ENCODE measurements around the gene SMARCB1.
A peak's percentile ranks its signal among the peaks of the same experiment; 100 is the strongest.

Gene SMARCB1

DNA sequence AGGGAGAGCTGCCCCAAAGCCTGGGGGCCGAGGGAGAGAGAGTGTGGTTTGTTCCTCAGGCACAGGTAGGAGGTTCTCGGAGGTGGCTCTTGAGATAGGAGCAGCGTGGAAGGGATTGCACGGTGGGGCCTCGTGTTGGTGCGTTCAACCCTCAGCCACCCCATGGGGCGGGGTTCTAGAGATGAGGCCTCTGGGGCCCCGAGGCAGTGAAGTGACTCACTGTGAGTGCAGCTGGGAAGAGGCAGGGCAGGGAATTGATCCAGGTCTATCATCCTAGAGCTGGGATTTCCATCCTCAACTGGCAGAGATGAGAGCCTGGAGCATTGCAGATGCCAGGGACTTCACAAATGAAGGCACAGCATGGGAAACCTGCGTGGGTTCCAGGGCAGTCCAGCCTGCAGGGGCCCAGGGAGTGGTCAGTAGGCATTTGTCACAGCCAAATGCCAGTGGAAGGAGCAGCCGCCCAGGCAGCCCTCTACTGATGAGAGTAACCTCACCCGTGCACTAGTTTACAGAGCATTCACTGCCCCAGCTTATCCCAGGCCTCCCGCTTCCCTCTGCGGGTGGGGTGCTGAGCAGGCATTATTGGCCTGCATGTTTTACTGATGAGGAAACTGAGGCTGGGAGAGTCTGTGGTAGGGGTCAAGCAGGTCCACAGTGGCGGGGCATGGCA, 5.1 kb upstream of the SMARCB1 start:
- TF ChIP-seq, protein P1, sequence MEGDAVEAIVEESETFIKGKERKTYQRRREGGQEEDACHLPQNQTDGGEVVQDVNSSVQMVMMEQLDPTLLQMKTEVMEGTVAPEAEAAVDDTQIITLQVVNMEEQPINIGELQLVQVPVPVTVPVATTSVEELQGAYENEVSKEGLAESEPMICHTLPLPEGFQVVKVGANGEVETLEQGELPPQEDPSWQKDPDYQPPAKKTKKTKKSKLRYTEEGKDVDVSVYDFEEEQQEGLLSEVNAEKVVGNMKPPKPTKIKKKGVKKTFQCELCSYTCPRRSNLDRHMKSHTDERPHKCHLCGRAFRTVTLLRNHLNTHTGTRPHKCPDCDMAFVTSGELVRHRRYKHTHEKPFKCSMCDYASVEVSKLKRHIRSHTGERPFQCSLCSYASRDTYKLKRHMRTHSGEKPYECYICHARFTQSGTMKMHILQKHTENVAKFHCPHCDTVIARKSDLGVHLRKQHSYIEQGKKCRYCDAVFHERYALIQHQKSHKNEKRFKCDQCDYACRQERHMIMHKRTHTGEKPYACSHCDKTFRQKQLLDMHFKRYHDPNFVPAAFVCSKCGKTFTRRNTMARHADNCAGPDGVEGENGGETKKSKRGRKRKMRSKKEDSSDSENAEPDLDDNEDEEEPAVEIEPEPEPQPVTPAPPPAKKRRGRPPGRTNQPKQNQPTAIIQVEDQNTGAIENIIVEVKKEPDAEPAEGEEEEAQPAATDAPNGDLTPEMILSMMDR (IDR thresholded peaks at IDR 0.05; ENCODE audit: low read depth, low read length) = no peak
- no peak overlapping the region for H3K4me3 ChIP-seq (ENCODE audit: low read depth, low read length)

DNA sequence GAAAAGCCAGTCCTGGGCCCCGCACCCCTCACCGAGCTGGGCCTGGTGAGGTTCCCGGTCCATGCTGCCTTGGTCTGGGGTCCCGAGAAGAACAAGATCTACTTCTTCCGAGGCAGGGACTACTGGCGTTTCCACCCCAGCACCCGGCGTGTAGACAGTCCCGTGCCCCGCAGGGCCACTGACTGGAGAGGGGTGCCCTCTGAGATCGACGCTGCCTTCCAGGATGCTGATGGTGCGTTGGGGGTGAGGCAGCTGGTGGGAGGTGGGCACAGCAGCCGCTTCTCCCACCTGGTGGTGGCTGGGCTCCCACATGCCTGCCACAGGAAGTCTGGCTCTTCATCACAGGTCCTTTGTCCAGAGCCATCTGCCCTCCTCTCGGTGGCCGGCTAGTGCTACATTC, 4.5 kb upstream of the SMARCB1 start:
- TF ChIP-seq, protein P1 (IDR thresholded peaks at IDR 0.05; ENCODE audit: low read depth, low read length) = no peak

DNA sequence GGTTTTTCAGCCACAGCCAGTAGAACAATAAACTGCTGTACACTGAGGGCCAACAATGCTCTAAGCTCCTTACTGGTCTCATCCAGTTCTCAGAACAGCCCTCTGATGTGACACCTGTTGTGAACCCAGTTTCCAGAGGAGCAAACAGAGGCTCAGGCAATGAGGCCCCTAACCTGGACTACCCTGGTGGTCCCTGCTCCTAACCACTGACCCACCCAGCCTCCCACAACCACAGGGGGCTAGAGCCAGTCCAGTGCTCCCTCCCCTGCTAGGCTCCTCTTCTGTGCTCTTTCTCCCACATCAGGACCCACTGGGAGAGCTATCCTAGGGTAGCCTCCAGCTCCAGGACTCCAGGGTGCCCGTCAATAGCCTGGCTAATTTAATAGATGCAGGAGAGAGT, 4.1 kb upstream of the SMARCB1 start:
- TF ChIP-seq, protein P1 (IDR thresholded peaks at IDR 0.05; ENCODE audit: low read depth, low read length) = no peak

More for the DNA sequence above, 4.5 kb upstream of the SMARCB1 start:
- no peak overlapping the region for H3K4me3 ChIP-seq (ENCODE audit: low read depth, low read length)

DNA sequence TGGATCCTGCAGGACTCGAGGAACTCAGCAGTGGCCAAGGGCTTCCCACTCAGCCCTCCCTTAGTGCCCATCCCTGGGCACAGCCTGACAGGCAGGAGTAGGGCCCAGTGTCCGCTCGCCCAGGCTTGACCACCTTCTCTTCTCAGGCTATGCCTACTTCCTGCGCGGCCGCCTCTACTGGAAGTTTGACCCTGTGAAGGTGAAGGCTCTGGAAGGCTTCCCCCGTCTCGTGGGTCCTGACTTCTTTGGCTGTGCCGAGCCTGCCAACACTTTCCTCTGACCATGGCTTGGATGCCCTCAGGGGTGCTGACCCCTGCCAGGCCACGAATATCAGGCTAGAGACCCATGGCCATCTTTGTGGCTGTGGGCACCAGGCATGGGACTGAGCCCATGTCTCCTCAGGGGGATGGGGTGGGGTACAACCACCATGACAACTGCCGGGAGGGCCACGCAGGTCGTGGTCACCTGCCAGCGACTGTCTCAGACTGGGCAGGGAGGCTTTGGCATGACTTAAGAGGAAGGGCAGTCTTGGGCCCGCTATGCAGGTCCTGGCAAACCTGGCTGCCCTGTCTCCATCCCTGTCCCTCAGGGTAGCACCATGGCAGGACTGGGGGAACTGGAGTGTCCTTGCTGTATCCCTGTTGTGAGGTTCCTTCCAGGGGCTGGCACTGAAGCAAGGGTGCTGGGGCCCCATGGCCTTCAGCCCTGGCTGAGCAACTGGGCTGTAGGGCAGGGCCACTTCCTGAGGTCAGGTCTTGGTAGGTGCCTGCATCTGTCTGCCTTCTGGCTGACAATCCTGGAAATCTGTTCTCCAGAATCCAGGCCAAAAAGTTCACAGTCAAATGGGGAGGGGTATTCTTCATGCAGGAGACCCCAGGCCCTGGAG, 3.3 kb upstream of the SMARCB1 start:
- no peak overlapping the region for H3K4me3 ChIP-seq (ENCODE audit: low read depth, low read length)
- TF ChIP-seq, protein P1 (IDR thresholded peaks at IDR 0.05; ENCODE audit: low read depth, low read length) = no peak

More for the DNA sequence above, 4.1 kb upstream of the SMARCB1 start:
- no peak overlapping the region for H3K4me3 ChIP-seq (ENCODE audit: low read depth, low read length)

DNA sequence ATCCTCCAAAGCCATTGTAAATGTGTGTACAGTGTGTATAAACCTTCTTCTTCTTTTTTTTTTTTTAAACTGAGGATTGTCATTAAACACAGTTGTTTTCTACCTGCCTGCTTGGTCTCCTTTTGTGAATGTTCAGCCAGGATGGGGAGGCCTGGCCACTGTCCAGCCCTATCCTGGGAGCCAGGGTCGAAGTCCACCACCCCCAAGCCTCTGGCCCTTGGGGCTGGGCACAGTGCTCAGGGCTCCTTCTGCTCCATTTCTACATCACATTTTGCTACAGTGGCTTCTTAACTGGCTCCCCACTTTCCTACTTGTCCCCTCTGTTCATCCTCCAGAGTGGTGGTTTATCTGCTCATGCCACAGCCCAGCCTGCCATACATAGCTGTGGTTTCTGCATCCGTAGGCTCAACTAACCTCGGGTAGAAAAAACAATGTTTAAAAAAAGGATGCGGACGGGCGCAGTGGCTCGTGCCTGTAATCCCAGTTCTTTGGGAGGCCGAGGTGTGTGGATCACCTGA, 2.5 kb upstream of the SMARCB1 start:
- TF ChIP-seq, protein P1 (IDR thresholded peaks at IDR 0.05; ENCODE audit: low read depth, low read length) = no peak
- no peak overlapping the region for H3K4me3 ChIP-seq (ENCODE audit: low read depth, low read length)

DNA sequence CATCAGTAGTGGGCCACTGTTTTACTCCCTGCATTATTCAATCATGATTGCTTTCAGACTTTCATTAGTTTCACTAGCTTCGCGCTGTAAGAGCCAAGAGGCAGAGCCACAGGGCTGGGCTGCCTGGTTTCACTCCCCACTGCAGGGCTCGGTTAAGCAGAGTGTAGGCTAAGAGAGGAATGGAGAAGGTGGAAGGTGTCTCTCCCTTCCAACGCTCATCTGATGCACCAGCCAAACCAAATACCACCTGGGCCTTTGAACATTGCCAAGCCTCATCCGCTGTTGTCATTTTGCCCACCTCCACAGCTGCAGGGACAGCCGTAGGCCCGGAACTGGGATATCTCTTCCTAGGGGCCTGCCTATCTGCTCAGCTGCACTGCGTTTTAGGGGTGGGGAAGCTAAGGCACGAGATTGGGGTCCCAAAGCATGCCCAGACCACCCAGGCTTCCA, 480 bp upstream of the SMARCB1 start:
- peak overlapping the region; percentile 77 for H3K4me3 ChIP-seq (ENCODE audit: low read depth, low read length)
- TF ChIP-seq, protein P1 (IDR thresholded peaks at IDR 0.05; ENCODE audit: low read depth, low read length) = no peak

DNA sequence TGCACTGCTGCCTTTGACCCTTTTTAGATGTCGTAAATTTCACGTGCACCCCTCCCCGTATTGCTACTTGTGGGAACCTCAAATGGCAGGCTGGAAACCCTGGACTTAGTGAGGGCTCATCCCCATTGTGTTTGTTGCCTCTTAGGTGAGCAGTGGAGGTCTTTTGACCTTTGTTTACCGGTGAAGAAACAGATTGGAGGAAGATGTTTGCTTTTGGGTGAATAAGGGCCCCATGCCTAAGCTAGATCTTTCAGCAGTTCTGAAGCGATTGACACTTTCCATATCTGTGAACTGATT, 782 bp downstream of the SMARCB1 start:
- TF ChIP-seq, protein P1 (IDR thresholded peaks at IDR 0.05; ENCODE audit: low read depth, low read length) = no peak
- peak overlapping the region; percentile 77 for H3K4me3 ChIP-seq (ENCODE audit: low read depth, low read length)

Measured in WI38 (cell line).